HUES48 (cell line): Measurements from ENCODE around the gene TKT.

Experiments used
- H3K27ac ChIP-seq: one replicate; pipeline ENCODE4 v1.7.0; 2013; ENCODE audit warnings: low read depth, low read length, inconsistent platforms
- H3K27me3 ChIP-seq: 2 replicates; pipeline ENCODE4 v1.6.1; 2013; ENCODE audit warnings: mild to moderate bottlenecking, low read length; ENCODE audit not compliant: control insufficient read depth, insufficient read depth
- H3K36me3 ChIP-seq: 2 replicates; pipeline ENCODE4 v1.6.1; 2013; ENCODE audit warnings: low read length; ENCODE audit not compliant: control insufficient read depth, insufficient read depth
- H3K4me1 ChIP-seq: 2 replicates; pipeline ENCODE4 v1.6.1; 2013; ENCODE audit warnings: mild to moderate bottlenecking, low read length; ENCODE audit not compliant: control insufficient read depth, insufficient read depth
- H3K4me3 ChIP-seq: 2 replicates; pipeline ENCODE4 v1.5.1; 2013; ENCODE audit warnings: mild to moderate bottlenecking, low read depth, low read length
- H3K9ac ChIP-seq: 2 replicates; pipeline ENCODE4 v1.6.1; 2013; ENCODE audit warnings: mild to moderate bottlenecking, low read depth, low read length, moderate library complexity
- H3K9me3 ChIP-seq: 2 replicates; pipeline ENCODE4 v1.6.1; 2013; ENCODE audit warnings: low read length; ENCODE audit not compliant: control insufficient read depth, insufficient read depth

Gene TKT

DNA sequence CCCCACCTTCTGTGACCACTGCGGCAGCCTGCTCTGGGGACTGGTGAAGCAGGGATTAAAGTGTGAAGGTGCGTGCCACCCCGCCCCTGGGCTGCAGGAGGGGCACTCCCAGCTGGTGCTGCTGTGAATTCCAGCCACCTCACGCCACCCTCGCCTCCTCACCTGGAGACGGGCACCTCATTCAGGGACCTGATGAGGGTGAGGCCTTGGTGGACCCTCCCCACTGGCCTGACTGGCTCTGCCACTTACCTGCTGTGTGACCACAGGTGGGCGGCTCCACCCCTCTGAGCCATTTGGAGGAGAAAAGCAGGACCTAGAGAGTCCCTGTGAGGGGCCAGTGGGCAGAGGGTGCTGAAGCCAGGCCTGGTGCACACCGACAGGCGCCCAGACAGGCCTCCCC is 72.3 kb downstream of the TKT start:
- Histone ChIP-seq H3K36me3 (peaks cover 58% of the 10 kb centered on the region), H3K27me3 (no peaks in the 10 kb centered on the region), H3K4me3 (no peak overlapping the region), H3K4me1 (no peaks in the 10 kb centered on the region), H3K9me3 (no peaks in the 10 kb centered on the region), H3K27ac (no peak overlapping the region), H3K9ac (no peak overlapping the region)

- H3K4me3 ChIP-seq, result no peak overlapping the region
- no peaks in the 10 kb centered on the region for H3K27me3 ChIP-seq
- H3K4me1 ChIP-seq, result no peaks in the 10 kb centered on the region
- no peak overlapping the region for H3K9ac ChIP-seq
- H3K9me3 ChIP-seq, result no peaks in the 10 kb centered on the region
- peaks cover 53% of the 10 kb centered on the region for H3K36me3 ChIP-seq
- H3K27ac ChIP-seq, result no peak overlapping the region
Observed at GRCh38 chr3:53182764-53183355, 73.0 kb downstream of the TKT start.

- H3K36me3 ChIP-seq, result peaks cover 46% of the 10 kb centered on the region
- no peaks in the 10 kb centered on the region for H3K4me1 ChIP-seq
- no peak overlapping the region for H3K4me3 ChIP-seq
- no peaks in the 10 kb centered on the region for H3K27me3 ChIP-seq
- no peak overlapping the region for H3K9ac ChIP-seq
- H3K9me3 ChIP-seq, result no peaks in the 10 kb centered on the region
- no peak overlapping the region for H3K27ac ChIP-seq
Observed at GRCh38 chr3:53181528-53181927, 74.3 kb downstream of the TKT start.

- Histone ChIP-seq H3K4me1 (no peaks in the 10 kb centered on the region), H3K27me3 (no peaks in the 10 kb centered on the region), H3K27ac (no peak overlapping the region), H3K36me3 (peaks cover 41% of the 10 kb centered on the region), H3K9me3 (no peaks in the 10 kb centered on the region), H3K9ac (no peak overlapping the region), H3K4me3 (no peak overlapping the region)
Observed at GRCh38 chr3:53181024-53181371, 74.8 kb downstream of the TKT start.

GRCh38 chr3:53180305-53181023 is 75.4 kb downstream of the TKT start:
- no peaks in the 10 kb centered on the region for H3K4me1 ChIP-seq
- H3K36me3 ChIP-seq, result peaks cover 36% of the 10 kb centered on the region
- no peak overlapping the region for H3K4me3 ChIP-seq
- no peaks in the 10 kb centered on the region for H3K9me3 ChIP-seq
- H3K27ac ChIP-seq, result no peak overlapping the region
- H3K9ac ChIP-seq, result no peak overlapping the region
- H3K27me3 ChIP-seq, result no peaks in the 10 kb centered on the region

GRCh38 chr3:53179580-53179979 is 76.2 kb downstream of the TKT start:
- Histone ChIP-seq H3K4me1 (no peaks in the 10 kb centered on the region), H3K36me3 (peaks cover 33% of the 10 kb centered on the region), H3K9me3 (no peaks in the 10 kb centered on the region), H3K9ac (no peak overlapping the region), H3K27ac (no peak overlapping the region), H3K4me3 (no peak overlapping the region), H3K27me3 (no peaks in the 10 kb centered on the region)

DNA sequence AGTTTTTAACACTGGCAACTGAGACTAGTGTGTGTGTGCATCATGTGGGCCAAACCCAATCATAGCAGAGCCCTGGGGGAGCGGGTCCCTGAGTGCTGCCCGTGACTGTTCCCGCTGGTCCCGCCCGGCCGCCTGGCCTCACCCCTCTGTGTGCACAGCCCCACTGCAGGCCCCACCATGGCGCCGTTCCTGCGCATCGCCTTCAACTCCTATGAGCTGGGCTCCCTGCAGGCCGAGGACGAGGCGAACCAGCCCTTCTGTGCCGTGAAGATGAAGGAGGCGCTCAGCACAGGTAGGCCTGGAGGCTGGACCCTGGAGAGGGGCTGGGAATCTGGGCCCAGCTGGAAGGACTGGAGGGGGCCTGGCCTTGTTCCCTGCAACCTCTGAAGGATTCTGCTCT is 77.6 kb downstream of the TKT start:
- no peak overlapping the region for H3K9ac ChIP-seq
- no peaks in the 10 kb centered on the region for H3K27me3 ChIP-seq
- no peak overlapping the region for H3K27ac ChIP-seq
- H3K9me3 ChIP-seq, result no peaks in the 10 kb centered on the region
- H3K4me1 ChIP-seq, result no peaks in the 10 kb centered on the region
- H3K4me3 ChIP-seq, result no peak overlapping the region
- peaks cover 28% of the 10 kb centered on the region for H3K36me3 ChIP-seq

DNA sequence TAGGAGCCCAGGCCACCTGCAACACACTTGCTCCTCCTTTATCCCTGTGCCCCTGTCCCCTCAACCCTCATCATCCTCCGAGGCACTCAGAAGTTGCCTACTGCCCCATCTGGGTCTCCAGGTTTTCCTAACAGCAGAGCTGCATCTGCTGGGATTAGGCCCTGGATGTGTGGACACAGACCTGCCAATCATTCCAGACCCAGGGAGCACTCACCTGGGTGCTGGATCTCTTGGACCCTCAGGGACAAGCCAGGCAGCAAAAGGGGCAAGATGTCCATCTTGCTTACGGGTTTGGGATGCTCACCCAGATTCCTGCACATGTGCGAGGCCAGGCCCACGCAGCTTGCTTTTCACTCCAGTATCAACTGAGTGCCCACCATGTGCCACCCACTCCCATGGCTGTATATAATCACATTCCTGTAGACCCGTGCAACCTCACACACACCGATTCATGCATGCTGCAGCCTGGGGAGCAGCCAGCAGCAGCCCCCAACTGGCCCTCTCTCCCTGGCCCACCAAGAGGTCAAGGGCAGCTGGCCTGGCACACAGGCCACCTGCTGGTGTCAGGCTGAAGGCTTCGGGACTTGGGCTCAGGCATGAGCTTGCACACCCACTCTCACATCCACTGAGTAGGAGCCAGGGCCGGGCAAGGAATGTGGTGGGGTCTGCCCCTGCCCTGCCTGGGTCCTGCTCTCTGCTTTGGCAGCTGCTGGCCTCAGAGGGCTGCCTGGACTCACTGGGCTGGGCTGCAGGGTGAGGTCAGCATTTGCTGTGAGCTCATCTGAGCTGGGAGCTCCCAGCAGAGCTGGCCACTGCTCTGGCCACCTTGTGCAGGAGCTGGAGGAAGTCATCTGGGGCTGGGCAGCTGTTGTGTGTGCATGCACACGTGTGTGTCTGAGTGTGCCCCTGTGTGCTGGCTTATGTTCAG is 79.9 kb downstream of the TKT start:
- H3K27ac ChIP-seq, result no peak overlapping the region
- H3K9ac ChIP-seq, result no peak overlapping the region
- no peaks in the 10 kb centered on the region for H3K9me3 ChIP-seq
- no peaks in the 10 kb centered on the region for H3K27me3 ChIP-seq
- H3K4me3 ChIP-seq, result no peak overlapping the region
- peaks cover 9% of the 10 kb centered on the region; the same call in 1 of the 2 replicates for H3K4me1 ChIP-seq
- H3K36me3 ChIP-seq, result peaks cover 13% of the 10 kb centered on the region
